HG03139 (cell line): ENCODE measurements around the gene BCCIP.

Source experiments
- ATAC-seq: cut with Tn5 transposase; IDR thresholded peaks from one replicate; pipeline ENCODE4 v1.9.1; 2021; ENCODE audit not compliant: unreplicated experiment

The BCCIP gene

DNA sequence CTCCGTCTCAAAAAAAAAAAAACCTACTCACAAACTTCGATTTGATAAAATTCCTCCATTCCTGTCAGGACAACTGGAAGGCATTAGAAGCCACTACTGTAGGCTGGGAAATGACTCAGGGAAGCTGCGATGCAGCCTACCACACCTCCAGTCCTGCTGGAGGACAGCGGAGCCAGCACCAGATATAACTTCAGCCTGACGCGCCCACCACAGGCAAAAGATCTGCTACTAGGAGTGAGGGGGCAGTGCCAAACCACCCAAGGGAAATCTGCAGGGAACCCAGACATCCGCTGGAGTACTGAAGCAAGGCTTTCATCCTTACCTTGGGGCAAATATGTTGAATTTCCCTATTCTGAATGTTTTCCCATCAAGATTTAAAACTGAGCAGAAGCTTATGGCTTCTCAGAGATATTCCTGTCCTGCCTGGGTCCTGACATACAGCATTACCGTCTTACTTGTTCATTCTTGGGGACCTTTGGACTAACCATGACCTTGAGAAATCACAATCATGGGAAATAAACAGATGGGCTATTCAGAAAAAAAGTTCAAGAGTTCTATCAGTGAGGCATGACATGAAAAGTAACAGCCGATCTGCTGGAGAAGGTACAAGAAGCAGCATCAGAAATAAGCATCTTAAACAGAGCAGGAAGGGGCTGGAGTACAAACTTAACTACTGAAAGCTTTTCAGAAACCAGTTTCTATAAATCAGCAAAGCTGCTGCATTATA, 20.4 kb downstream of the BCCIP start:
- no peak for ATAC-seq

DNA sequence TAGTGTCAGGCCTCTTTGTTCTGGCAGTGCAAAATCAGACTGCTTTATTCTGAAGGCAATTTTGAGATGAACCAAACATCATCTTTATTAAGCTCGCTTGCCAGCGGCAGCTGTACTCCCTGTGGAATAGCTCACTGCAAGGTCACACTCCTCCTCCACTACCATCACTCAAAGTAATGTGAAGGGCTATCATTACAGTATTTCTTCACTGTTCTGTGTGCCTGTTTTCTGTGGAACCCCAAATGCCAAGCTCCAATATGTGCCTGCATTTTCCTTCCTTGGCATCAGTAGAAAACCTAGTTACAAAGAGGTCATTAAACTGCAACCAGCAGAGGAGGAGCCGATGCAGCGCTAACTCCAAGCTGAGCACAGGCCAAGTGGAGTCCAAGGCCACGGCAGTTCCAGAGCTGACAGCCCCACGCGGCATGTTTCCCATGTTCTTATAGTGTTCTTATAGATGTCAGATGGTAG, 21.4 kb downstream of the BCCIP start:
- ATAC-seq = no peak

DNA sequence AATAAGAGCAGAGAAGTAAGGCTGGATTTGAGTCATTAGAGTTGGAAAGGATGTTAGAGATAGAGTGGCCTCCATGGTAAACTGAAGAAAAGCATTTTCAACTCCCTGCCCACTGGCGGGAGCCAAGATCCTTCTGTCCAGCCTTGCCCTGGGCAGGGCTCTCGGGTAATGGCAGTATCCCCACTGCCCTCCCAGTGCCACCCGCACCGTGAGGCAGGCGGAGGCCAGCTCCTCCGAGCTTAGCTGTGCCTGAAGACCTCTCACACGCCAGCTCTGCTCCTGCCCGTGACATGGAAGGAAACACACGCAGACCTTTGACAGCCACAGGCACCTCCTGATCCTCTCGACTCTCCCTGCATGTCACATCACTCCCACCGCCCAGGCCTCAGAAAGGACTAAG, 22.3 kb downstream of the BCCIP start:
- no peak for ATAC-seq

DNA sequence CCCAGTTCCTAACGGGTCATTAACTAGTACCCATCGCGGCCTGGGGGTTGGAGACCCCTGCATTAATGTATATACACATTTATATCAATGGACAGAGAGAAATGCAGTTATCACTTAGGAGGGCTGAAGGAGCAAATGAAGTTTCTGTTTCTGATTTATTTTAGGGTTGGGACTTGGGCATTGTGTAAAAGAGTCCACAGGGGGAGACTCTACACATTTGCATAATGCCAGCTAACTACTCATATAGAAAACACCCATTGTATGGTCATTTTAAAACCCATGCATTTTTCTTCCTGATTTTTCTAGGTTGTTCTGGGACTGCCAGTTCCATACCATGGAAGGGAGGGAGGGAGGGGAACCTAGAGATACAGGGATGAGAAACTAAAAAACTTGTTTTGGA, 23.5 kb downstream of the BCCIP start:
- ATAC-seq = no peak

DNA sequence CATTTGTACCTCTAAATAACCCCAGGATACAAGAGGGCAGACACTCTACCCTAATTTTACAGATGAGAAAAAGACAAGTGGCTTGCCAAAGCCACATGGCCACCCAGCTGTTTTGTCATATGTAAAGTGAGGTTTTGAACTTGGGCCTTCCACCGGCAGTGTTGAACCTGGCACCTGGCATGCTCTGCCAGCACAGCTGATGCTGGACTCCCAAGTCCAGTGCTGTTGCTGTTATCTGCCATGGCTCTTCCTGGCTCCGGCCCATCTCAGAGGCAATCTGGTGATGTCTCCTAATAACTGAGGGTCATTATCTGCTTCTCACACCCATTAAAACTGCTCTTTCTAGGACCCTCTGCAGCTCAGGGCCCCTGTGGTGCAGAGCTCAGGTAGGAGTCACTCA, 25.0 kb downstream of the BCCIP start:
- ATAC-seq = no peak

DNA sequence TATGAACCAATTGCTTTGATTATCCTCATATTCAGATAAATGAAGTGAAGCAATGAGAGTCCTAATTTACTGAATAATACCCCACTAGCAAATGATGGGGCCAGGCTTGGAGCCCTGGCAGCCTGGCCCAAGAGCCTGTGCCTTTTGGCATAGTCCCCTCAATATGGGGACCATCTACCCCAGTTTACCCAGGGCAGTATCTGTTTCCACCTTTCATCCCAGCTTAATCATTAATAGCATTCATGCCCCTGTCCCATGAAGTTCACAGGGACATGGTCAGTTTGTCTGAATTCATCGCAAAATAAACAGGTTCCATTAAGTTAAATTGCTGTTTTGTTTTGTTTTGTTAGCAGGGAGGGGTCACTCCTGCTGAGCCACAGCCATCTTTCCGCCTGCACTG, 25.5 kb downstream of the BCCIP start:
- no peak for ATAC-seq

DNA sequence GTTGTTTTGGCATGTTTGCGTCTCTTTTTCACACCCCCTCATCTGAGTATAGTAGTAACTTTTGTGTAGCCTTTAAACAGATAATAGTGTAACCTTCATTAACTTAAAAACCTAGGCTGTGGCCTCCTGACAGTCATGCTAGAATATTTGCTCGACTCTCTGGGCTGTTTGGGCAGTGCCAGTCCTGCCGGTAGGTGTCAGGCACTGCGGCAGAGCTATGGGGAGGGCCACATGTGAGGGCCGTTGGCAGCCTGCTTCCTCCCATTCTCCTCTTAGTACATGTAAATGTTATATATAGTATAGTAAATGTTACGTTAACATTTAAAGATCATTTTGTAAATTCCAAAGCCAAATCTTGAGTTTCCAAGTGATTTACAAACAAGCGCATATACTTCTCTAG, 26.1 kb downstream of the BCCIP start:
- no peak for ATAC-seq

DNA sequence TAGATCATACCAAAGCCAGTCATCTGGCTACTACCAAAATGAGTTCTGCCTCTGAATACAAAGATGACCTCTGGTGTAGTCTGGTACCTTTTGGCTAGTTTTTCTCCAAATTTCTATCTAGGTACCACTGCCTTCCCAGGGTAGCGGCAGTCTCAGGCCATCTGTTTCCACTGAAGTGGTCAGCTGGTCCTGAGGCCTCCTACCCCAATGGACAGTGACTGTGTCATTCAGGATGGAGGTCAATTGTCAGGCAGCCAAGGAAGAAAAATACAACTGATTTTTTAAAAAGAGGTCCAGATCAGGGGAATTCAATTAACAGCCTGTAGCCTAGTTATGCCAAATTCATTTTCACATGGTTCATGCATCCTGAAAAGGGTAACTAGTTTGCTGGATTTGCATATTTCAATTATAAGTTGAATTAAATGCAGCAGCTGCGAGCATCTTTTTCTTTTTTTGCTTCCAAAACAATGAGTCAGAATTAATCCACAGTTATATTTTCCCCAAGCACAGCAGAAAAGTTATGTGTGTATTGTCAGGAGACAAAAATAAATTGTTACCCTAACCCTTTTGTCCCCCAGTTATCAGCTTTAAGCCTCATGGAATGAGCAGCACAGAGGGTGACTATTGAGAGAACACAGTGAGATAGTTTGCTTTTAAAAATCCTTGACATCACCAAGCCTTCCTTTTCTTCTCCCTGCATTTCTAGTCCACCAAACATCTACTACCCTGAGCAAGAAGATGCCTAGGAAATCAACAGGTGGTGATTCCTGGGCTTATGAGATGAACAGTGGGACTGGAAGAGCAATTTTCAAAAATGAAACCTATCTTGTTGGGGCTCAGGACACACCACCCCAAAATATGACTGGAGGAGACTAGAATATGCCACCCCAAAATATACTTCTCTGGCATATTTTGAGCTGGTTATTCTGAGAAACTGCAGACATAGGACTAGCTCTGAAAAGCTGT, 27.7 kb downstream of the BCCIP start:
- no peak for ATAC-seq

DNA sequence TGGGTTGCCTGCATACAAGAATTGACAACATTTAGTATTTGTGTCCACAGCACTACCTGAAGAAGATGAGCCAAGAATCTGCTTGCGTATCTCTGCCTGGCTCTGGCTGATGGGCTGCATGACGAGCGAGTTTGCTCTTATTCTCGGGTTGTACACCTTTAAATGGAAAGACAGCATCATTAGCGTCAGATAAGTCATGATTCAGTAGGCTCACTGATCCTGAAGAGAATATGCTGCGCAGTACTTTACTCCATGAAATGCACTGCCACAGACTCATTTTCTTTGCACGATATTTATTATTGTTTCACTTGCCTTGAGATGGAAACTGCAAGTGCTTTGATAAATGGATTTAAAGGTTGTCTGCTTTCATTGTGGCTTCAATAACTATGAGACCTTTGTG, 29.1 kb downstream of the BCCIP start:
- no peak for ATAC-seq

DNA sequence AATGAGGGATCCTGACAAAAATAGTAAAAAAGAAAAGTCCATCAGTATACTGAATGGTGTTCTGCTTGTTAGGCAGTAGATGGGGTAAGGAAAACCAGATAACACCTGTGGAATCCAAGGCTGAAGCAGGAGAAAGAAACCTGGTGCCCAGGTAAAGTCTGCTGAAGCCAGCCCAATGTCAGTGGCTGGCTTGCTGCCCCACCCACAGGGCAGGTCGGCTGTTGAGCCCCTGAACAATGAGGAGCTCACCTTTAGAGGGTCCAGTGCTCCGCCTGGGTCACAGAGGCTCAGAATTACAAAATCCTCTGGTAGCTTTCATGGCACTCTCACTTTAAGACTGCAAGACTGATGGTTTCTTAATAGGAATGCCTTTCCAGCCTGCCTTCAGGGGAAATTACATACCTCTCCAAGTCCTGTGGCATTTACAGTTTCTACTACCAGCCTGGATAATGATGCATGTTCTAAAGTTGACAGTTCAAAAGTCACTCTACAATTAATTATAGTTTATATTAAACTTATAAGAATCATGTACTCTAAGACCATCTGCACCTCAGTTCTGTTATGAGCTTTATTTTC, 33.9 kb downstream of the BCCIP start:
- ATAC-seq = no peak

DNA sequence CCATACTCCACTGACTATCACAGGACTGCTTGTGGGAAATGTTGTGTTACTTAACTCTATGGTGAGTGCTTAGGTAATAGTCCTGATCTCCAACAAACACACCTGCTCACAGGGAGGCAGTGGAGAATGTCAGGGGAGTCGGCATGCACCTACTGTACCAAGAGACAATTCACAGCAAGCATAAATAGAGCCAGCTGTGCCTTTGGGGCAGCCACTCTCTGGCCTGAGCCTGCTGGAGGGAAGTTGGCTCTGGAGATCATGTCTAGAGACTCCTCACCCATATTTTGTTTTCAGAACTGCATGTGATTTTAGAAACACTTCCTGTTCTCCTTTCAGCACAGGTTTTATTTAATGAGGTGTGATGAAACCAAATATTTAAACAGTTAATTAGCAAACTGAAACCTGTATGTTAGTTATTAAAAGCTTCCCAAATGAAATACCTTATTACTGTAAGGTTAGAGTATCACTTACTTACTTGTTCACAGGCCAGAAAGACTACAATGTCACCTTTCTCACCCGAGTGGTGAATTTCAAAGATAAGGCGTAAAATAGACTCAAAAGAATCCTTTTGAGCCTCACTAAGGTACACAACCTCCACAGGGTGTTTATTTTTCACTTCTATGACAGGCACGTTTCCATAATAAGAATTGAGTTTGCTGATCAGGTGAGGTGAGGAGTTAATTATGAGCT, 35.9 kb downstream of the BCCIP start:
- ATAC-seq = no peak

DNA sequence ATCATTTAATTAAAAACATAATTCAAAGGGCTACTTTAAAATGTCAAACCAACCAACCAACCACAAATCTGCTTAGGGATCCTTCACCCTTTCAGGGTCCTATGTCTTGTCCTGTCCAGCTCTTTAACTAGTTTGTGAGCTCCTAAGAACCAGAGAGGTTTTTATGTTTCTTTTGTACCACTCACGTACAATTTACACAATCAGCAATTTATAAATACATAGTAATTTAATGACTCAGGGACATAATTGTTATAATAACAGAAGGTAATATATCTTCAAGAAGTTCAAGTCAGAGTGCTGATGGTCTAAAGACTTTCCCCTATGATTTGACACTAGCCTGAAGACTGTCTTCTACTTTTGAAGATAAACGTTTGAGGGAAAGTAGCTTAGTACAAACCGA, 41.8 kb downstream of the BCCIP start:
- no peak for ATAC-seq

DNA sequence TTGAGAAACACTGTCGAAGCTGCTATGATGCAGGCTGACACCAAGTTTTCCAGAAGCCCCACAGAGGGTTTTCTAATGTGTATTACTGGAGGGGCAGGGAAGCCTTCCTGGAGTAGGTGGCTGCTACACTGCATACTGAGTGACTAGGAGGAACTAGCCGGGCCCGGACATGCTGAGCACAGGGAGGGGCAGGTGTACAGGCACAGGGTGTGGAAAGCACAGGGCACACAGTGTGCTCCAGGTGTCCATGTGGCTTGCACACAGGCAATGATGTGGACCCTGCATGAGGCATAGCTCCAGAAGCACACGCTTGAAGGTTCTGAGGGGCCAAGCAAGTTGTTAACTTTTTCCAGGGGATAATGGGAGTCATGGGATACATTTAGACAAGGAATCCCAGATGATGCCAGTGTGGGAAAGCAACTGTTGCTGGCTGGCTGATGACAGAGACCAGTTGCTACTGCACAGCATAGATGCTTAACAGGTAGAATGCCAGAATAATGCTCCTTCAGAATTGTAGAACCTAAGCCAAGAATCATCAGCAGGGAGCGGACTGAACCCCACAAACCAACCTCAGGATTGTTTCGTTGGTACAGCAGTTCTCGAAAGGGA, 43.2 kb downstream of the BCCIP start:
- ATAC-seq = no peak

DNA sequence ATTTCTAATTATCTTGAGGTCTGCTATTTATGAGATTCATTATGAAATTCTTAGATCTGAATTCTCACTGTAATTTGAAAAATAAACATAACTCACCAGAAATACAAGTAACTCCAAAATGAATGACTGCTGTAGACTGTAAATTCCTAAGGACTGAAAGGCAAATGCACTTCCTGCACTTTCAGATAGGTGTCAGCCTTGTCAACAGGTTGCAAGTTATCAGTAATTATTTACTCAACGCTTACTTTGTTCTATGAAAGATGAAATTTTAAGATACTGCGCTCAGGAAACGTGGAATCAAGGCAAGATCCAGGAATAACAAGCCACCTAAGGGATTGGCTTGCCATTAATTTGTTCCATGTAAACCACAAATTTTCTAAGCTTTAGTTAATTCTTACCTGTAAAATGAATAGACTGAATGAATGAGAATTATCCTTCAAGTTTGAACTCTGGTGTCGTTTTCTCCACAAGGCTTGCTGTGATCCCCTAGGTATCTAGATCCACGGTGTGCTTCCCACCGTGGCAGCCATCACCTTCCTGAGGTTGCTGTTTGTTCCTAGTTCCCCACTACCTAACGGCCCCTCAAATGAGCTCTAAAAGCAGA, 45.1 kb downstream of the BCCIP start:
- no peak for ATAC-seq

DNA sequence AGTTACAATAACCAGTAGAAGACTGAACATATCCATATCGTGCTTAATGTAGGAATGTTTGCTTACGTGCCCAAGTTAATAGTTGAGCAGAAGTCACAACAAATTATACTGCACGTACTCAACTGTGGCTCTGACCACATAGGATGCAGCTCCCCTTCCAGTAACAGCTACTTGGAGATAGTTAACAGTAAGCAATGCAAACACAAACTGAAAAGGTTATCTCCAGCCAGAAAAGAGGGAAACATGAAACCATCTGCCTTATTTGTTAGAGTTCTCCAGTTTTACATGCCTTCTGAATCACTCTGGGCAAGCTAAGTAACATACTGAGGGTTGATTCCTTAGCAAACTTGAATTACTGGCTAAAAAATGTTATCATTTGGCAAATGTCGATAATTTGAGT, 48.0 kb downstream of the BCCIP start:
- no peak for ATAC-seq

DNA sequence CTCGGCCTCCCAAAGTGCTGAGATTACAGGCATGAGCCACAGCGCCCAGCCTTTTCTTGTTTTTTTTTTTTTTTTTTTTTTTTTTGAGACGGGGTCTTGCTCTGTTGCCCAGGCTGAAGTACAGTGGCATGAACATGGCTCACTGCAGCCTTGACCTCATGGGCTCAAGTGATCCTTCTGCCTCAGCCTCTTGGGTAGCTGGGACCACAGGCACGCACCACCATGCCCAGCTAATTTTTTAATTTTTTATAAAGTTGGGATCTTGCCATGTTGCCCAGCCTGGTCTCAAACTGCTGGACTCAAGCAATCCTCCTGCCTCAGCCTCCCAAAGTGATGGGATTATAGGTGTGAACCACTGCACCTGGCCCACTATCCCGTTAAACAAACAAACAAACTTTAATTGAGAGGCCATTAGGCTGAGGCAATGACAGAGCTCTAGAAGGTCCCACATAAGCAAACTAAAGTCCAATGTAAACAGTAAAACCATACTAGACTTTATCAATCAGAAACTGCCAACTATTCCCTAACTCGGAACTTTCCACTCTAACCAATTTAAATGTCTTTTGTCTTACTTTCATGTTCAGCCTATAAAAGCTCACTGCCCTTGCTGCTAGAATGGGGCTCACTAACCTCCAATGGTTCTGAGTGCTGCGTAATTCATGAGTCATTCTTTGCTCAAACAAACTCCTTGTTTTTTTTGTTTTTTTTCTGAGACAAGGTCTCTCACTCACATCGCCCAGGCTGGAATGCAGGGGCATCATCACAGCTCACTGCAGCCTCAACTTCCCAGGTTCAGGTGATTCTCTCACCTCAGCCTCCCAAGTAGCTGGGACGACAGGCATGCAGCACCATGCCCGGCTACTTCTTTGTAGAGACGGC, 55.9 kb downstream of the BCCIP start:
- no peak for ATAC-seq

DNA sequence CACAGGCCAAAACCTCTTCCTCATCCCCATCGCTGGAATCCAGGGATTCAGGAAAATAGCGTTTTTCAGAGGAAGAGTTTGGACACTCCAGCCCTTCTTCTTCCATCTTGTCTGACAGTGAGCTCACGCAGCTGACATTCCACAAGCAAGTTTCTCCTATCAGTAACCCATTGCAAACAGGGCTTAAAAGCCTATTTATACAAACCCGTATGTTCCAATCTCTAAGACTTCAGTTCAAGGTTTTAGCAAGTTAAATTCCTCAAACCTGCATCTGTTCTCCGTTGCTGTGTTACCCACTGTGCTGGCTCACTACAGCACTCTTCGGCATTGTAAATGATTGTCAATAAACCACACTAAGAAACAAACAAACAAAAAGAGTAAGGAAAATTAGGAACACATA, 57.4 kb downstream of the BCCIP start:
- ATAC-seq = no peak

DNA sequence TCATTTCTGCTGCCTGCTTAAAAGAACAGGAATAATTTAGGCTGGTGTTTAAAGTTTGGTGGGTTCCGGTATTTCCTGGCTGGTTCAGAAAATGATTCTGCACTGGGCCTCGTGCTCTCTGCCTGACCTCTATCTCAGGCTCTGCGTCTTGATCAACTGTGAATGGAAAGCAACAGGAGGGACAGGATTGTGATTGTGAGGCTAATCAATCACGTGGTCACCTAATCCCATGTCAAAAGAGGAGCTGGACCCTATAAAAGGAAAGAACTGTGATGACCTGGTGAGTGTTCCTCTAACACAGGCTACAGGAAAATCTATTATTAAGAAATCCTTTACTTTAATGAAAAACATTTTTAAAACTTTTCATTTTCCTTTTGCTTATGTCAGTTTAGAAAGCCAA, 57.8 kb downstream of the BCCIP start, which contains the start of gene DHX32:
DHX32 (minus strand) TSS at position 101 of the 400 bp plus-strand sequence. CDS start 468 bp downstream, outside the sequence.
- no peak for ATAC-seq

DNA sequence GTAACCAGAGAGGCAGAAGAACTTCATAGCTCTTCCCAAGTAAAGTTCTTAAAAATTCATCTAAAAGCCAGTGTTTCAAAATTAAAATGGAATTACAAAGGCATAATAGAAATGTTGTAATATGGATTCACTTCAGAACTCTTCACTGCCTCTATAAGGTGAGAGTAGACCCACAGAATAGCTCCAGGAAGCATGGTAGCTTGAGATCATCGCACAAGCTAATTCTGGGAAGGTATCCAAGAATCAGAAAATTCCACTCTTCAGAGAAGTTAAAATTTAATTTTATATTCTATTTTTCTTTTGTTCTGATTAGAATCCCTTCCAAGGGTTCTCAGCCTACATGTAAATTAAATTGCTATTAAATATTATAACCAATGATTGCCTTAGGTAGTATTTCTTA, 59.2 kb downstream of the BCCIP start:
- no peak for ATAC-seq
